GM21528 (cell line): ENCODE results near the gene ROR1.

ENCODE experiments used
- ATAC-seq: cut with Tn5 transposase; IDR thresholded peaks from one replicate; pipeline ENCODE4 v1.9.1; 2021; ENCODE audit warnings: mild to moderate bottlenecking, moderate library complexity; ENCODE audit not compliant: unreplicated experiment, low FRiP score

Gene ROR1

DNA sequence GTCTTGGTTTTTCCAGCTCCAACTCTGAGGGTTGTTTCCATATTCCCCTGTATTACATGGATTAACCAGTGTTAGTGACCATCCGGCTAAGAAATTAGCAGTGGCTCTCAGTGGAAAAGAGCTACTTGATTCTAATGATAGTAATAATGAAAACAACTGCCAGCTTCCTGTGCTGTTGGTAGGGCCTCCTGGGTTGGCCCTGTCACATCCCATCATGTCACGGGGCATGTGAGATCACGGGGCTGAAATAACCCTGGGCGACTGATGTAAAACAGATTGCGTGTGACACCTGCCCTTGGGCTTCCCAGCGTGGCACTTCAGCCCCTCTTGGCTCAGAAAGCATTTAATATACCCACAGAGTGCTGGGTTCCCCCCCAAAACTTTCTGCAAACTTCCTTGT, 149.0 kb downstream of the ROR1 start:
- ATAC-seq = no peak

DNA sequence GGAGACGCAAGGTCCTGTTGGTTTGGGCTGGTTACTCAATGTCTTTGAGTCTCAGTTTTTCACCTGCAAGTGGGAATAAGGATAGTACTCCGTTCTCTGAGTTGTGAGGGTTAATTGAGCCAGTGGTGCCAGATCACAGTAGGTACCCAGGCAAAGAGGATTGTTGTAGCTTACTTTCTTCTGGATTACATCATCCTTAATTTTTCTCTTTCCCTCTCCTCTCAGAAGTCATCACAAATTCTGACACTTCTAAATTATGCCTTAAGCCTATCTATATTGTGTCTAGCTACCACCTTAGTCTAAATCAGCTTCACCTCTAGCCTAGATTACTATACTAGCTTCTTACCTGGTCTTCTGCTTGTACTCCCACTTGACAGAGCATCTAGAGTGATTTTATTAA, 149.5 kb downstream of the ROR1 start:
- no peak for ATAC-seq

DNA sequence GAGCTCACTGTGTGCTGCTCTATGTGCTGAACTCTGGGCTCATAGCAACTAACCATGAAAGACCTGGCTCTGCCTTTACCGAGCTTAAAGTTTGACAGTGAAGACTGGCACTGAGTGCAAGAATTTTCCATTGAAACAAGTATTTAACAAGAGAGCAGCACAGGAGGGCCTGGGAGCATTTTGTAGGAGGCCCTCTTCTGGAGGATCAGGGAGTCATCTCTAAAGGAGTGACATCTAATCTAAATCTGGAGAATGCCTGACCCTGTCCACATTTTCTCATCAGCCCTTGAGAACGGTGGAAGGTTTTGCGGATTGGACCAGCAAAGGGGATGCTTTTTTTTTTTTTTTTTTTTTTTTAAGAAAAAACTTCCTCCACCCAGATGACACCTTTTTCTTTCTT, 150.8 kb downstream of the ROR1 start:
- no peak for ATAC-seq

DNA sequence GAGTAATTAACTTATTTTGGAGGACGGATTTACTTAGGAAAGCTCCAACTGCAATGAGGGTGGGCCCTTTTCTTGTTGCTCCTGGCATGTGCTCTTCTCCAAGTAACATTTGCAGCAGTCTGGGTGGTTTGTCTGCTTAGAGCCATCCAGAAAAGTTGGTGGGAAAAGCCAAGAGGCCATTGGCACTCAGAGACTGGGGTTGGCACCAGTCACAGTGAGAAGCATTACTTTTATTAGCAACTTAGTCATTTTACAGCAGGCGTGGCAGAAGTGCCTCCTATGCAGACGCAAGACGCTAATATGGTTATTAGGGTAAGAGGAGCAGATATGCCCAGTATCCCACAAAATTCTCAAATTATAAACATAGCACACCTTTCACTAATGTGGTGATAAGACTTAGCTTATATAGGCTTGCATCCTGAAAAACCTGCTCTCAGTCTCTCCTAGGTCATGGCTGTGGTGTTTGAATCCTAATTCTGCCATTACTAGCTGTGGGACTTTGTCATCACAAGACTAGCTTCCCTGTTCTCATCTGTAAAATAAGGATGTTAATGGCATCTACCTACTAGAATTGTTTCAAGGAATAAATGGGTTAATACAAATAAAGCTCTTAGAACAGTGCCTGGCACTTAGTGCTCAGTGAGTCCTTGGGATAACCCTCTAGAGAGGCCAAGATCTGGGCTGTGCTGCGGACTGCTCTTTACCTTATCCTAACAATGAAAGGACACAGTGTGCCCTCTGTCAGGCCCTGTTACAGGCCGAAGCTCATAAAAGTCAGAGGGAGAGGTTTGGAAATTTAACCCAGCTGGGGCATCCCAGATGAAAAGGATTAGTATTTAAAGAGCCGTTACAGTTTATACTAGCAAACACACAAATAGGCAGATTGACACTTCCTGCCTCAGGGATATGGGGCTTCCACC, 154.6 kb downstream of the ROR1 start:
- no peak for ATAC-seq

DNA sequence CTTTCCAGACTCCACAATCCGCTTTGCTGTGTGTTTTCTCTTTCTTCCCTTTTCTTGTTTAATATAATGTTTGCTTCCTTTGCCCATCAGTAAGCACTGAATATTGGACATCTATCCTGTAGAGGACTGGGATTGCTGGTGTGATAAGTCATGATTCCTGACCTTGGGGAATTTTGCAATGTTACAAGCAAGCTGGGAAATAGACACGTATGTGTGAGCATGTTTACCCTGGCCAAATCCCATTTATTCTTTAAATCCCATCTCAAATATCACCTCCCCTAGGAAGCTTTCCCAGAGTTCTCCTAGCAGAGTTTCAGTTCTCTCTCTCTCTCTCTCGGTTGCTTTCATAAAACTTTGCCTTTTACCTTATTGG, 155.3 kb downstream of the ROR1 start:
- no peak for ATAC-seq

DNA sequence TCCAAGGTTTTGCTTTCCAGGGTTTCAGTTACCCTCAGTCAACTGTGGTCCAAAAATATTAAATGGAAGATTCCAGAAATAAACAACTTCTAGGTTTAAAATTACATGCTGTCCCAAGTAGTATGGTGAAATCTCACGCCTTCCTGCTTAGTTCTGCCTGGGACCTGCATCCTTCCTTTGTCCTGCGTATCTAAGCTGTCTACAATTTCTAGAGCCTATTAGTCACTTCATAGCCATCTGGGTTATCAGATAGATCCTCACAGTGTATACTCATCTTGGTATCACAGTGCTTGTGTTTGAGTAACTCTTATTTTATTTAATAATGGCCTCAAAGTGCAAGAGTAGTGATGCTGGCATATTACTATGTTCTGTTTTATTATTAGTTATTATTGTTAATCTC, 157.7 kb downstream of the ROR1 start:
- no peak for ATAC-seq

DNA sequence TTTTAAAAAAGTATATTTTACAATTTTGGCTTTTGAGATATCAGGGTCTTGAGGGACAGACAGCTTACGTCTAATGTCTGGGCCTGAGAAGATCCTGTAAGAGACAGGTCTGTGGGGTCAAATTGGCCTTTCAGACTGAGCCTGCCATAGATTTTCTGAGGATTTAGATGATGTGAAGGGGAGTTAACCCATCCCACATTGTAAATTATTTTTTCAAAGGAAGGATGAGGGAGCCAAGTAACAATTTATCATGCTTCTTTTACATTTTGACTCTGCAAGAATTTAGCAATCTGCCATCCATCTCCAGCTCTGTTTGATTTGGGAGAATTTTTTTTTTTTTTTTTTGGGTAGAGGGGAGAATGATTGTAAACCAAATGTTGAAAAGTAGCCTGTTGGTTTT, 160.9 kb downstream of the ROR1 start:
- ATAC-seq = no peak

DNA sequence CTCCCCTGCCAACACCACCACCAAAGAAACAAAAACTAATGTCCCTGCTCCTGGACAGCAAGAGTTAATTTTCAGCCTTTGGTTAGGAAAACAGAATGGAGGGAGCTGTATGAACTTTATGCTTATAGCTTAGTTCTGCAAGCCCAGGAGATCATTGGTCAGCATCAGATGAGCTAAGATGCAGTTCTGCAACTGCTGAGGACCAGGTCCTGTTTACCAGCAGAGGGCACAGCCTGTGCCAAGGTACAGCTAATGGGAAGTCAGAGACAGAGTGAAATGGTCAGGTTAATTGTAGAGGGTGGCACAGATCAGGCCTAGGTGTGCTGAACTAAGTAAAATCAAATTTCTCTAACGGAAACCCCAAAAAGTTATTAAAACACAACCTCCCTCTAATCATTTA, 161.3 kb downstream of the ROR1 start:
- ATAC-seq = peak; percentile 50

DNA sequence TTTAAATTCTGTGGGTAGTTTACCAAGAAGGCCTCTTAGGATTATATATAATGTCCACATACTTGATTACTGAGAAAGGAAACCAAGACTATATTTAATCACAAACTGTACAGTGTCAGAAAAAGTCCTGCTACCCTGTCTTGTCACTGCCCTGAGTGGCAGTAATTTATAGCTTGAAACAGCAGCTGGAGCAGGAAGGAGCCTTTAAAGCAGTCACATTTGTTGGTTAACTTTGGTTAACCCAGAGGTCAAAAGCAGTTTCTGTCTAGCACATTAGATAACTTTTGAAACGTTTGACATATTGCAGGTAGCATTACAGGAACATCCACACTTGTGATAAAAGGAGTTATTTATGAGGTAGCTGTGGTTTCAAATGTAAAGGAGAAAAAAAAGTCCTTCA, 161.7 kb downstream of the ROR1 start:
- ATAC-seq = peak; percentile 78

DNA sequence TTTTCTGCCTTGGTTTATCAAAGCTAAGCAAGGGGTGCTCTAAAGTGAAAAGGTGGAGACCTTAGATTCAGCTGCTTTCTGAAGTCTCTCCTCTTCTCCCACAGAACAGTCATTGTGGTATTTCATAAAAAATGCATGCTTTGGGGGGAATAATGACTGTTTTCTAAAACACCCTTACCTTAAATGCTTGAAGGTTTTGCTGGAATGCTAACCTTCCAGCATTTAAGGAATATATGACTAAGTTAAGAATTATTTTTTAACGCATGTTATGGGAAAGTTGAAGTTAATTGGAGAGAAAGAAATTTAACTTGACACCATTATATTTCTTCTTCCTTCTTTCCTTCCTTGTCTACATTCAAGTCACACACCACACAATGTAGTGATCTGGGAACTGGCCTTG, 162.5 kb downstream of the ROR1 start:
- ATAC-seq = no peak

DNA sequence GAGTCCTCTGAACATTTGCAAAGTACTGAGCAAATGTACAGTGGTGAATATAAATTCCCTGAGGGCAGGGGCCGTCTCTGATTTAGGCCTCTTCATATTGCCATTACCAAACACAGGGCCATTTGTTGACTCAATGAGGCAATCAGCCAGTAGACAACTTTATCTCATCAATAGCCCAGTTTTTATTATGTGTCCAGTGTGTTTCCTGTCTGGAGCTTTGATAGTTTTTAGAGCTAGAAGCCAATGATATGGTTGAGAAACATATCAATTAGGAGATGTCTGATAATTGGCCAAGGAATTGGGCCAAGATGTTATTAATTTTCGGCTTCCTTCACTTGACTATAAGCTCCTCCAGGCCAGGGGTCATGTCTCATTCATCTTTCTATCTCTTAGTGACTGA, 163.0 kb downstream of the ROR1 start:
- ATAC-seq = no peak

DNA sequence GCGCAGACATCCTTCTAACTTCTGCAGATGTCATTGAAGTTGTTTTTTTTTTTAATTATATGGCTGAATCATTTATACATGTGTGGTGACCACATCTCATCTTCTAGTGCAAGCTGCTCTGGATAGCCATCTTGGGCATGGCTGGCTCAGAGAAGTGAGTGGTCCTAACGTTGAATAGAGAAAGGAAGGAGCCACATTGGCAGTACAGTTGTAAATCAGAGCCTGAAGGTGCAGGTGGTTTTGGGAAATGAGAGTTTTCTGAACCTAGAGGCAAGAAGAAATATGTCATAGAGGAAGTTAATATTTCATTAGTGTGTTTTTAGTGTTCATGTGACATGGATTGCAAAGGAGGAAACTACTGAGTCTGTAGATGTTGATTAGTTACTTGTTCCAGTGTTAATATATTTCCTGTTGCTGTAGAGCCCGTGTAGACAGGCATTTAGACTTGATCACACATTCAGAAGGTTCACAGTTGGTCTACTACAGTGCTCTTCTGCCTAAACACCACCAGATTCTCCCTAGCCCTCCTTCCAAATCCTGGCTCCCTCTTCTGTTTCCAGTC, 163.7 kb downstream of the ROR1 start:
- ATAC-seq = peak; percentile 45

DNA sequence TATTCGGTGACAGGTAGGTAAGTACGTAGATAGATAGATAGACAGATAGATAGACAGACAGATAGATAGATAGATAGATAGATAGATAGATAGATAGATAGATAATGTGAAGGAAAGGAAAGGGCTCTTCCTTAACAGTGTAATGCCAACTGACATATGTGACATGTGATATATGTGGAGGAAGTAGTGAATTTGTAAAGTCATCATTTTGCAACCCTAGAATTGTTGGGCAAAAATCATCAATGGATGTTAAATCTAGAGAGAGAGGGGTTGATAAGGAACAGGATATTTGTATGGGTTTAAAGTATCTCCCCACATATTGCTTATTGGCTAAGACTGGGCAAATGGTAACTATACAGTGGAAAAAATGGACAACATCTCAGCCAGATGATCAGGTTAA, 166.6 kb downstream of the ROR1 start:
- no peak for ATAC-seq

DNA sequence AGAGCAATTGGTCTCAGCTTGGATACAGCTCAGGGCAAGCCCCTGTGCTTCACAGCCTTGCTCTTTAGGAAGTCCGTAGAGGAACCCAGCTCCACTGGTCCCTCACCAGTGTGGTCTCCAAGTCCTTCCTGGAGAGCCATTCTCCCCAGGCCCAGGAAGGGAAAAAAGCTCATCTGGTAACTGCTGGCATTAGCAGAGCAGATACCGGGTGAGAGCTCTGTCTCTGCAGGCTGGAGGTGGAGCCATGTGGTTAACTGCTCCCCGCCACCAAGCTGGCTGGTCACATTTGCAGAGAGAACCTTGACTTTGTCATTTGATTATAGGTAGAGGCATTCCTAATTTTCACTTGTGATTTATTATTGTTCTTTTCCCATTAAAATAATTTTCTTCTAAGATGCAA, 169.6 kb downstream of the ROR1 start:
- no peak for ATAC-seq

DNA sequence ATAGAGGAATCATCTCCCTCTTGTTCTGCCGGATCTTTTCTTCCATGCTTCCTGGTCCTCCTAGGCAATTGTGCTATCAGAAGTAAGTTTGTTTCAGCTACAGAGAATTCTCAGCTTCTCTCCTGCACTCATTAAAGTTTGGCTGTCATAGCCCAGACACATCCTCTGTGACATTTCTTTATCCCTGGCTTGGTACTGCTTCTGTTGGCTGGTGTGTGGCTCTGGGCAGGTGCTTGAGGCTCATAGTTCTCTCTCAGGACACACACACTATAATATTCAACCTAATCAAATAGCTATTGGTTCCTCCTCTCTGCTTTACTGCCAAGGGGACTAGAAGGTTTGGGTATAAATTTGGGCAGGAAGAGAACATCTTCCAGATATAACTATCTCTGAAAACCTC, 172.1 kb downstream of the ROR1 start:
- ATAC-seq = no peak

DNA sequence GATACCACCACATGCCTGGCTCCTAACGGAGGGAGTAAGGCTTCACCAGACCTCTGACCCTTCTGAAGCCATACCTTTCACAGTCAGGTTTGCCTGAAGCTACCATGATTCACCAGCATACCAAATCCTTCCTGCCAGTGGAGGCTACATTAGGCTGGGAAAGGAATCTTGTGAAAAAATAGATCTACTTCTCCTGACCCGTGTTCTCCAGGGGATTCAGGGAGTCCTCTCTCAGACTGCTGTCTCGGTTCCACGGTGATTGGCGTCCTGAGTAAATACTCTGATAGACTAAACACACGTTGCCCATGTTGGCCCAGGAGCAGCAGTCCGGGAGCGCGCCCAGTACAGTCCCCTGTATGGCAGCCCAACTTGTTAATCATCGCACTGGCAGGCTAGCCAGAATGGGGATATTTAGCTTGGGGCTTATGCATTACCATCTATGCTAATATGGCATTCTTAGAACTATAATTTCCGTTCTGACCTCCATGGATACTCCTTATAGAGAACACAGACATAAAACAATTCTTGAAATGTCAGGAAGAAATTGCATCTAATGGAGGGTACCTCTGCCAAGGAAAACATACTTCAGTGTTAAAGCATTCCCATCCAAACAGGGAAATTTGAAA, 173.2 kb downstream of the ROR1 start:
- no peak for ATAC-seq

DNA sequence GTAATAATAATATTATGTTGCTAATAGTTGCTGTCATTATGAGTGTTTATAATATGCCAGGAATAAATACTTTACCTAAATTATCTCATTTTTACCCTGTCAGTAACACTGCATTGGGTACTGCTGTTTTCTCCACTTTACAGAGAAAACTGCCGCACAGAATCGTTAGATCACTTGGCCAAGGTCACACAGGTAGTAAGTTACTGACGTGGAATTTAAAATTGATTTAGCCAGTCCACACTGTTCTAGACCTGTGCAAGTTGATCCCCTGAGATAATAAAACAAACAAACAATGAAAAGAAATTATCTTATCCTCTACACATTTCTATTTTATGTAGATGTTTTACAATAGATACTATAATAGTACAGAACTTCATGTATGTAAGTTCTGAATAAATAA, 174.1 kb downstream of the ROR1 start:
- no peak for ATAC-seq

DNA sequence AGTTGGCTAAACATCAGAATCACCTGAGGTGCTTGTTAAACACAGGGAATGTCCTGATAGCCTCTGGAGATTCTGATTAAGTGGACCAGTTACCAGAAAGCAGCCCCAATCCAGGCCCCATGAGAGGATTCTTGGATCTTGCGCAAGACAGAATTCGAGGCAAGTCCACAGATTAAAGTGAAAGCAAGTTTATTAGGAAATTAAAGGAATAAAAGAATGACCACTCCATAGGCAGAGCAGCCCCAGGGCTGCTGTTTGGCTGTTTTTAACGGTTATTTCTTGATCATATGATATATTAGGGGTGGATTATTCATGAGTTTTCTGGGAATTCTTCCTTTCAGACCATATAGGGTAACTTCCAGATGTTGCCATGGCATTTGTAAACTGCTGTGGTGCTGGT, 176.2 kb downstream of the ROR1 start:
- ATAC-seq = no peak

DNA sequence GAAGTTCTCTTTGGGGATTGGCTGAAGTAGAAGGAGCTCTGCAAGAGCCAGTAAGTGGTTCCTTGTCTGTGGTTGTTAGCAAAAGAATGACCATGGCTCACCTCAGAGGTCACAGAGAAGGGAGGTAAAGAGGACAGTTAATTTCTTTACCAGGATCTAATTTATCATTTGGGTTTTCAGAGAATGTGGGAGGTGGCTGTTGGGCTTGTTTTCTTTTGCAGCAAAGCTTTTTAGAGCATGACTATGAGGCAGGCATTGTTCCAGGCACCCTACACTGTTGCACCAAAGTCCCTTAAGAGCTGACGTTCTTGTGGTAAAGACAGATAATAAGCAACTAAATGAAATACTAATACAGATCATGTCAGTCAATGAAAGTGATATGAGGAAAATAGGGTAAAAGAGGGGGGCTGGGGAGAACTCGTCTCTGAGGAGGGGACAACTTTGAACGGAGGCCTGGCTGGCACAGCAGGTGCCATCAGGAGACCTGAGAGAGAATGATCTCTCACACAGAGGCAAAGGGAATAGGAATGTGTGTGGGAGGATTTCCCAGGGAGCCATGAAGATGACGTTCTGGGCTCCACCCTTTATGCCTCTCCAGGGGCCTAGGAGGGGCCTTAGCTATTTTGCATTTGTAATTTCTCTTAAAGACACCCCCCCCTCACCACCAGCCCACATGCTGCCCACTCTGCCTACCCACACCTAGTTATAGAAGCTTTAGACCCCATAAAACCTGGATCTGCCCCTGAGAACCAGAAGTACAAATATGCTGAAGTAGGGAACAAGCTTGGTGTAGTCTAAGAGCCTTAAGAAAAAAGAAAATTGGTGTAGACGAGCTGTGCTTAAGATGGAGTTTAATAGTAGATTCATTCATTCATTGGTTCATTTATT, 177.5 kb downstream of the ROR1 start:
- ATAC-seq = no peak

DNA sequence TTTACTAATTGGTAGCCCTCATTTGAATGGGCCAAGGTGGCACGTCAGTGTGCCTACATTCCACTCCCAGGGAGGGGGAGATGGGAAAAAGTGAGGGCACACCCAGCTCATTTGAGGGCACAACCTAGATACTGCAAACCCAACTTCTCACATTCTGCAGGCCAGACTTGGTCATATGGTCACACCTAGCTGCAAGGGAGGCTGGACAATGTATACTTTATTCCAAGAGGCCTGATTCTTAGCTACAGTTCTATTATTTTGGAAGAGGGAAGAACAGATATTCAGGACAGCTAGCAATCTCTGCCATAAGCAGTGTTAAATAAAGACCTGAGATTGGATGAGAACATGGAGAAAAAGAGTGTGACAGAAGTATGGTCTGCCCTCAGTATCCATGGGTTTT, 180.4 kb downstream of the ROR1 start:
- ATAC-seq = no peak
